H1 (cell line): ENCODE data around the gene MYH11. TPM values are rescaled to one million over a fixed set of nuclear protein-coding genes. Genes with fewer than 3 reads are reported as not detected.

ENCODE experiments used
- ASH2L ChIP-seq: fragments of 200-600, 300-600 bp; sonication (generic); IDR thresholded peaks from one replicate; pipeline ENCODE4 v1.7.1; 2017; ENCODE audit warnings: low read length
- BCL11A ChIP-seq, 2 experiments: IDR thresholded peaks; one replicate each; pipeline ENCODE4 v1.6.1; 2011; ENCODE audit warnings: low read depth in 2 of 2, low read length in 2 of 2, mild to moderate bottlenecking in 2 of 2
- CEBPB ChIP-seq: IDR thresholded peaks from 2 replicates; pipeline ENCODE4 v1.6.1; 2012; ENCODE audit warnings: low read depth, low read length
- EGR1 ChIP-seq: IDR thresholded peaks from 2 replicates; pipeline ENCODE4 v1.6.1; 2011; ENCODE audit warnings: low read depth, low read length, borderline replicate concordance
- EP300 ChIP-seq, 2 experiments: IDR thresholded peaks; 1 replicate in 1 of 2; 2 replicates in 1 of 2; pipeline ENCODE4 v1.6.1; 2011 to 2012; ENCODE audit warnings: low read depth in 2 of 2, low read length in 2 of 2, mild to moderate bottlenecking in 2 of 2, borderline replicate concordance in 1 of 2, inconsistent platforms in 1 of 2, moderate library complexity in 1 of 2
- FOSL1 ChIP-seq: IDR thresholded peaks from 2 replicates; pipeline ENCODE4 v1.6.1; 2011; ENCODE audit warnings: mild to moderate bottlenecking, low read depth, low read length, moderate library complexity; ENCODE audit not compliant: insufficient read depth
- GABPA ChIP-seq: IDR thresholded peaks from 2 replicates; pipeline ENCODE4 v1.6.1; 2011; ENCODE audit warnings: mild to moderate bottlenecking, low read length, moderate library complexity, borderline replicate concordance; ENCODE audit not compliant: insufficient read depth
- JUN ChIP-seq: IDR thresholded peaks from 2 replicates; pipeline ENCODE4 v1.6.1; 2011; ENCODE audit warnings: low read depth, mild to moderate bottlenecking, improper control_type of control experiment, low read length
- KDM4A ChIP-seq: IDR thresholded peaks from one replicate; pipeline ENCODE4 v1.7.1; 2012; ENCODE audit warnings: low read depth, mild to moderate bottlenecking, moderate library complexity, low read length, inconsistent platforms; ENCODE audit not compliant: severe bottlenecking
- POLR2A ChIP-seq, 2 experiments: IDR thresholded peaks; 1 replicate in 1 of 2; 2 replicates in 1 of 2; pipeline ENCODE4 v1.6.1; 2011; ENCODE audit warnings: low read depth in 2 of 2, low read length in 2 of 2, mild to moderate bottlenecking in 2 of 2; ENCODE audit errors: control extremely low read depth in 1 of 2
- POLR2AphosphoS5 ChIP-seq: IDR thresholded peaks from 2 replicates; pipeline ENCODE4 v1.6.1; 2011; ENCODE audit warnings: low read depth, low read length
- SIX5 ChIP-seq: IDR thresholded peaks from 2 replicates; pipeline ENCODE4 v1.6.1; 2011; ENCODE audit warnings: mild to moderate bottlenecking, low read depth, low read length
- SP1 ChIP-seq: IDR thresholded peaks from 2 replicates; pipeline ENCODE4 v1.6.1; 2011; ENCODE audit warnings: low read depth, low read length
- SP4 ChIP-seq: IDR thresholded peaks from 2 replicates; pipeline ENCODE4 v1.6.1; 2012; ENCODE audit warnings: low read length, inconsistent platforms
- SRF ChIP-seq: IDR thresholded peaks from 2 replicates; pipeline ENCODE4 v1.6.1; 2011; ENCODE audit warnings: mild to moderate bottlenecking, low read depth, low read length, moderate library complexity
- SUZ12 ChIP-seq: fragments of 200-600 bp; sonication (generic); IDR thresholded peaks from 2 replicates; pipeline ENCODE4 v1.6.1; 2012; ENCODE audit warnings: mild to moderate bottlenecking, inconsistent platforms, low read length, moderate library complexity, mixed read lengths
- TAF1 ChIP-seq: IDR thresholded peaks from 2 replicates; pipeline ENCODE4 v1.6.1; 2011; ENCODE audit warnings: mild to moderate bottlenecking, low read depth, low read length
- TAF7 ChIP-seq: optimal IDR thresholded peaks from 2 replicates; pipeline ENCODE3; 2011; ENCODE audit warnings: low read depth, mild to moderate bottlenecking, inconsistent platforms, low read length, moderate library complexity, borderline replicate concordance
- TEAD4 ChIP-seq: IDR thresholded peaks from 2 replicates; pipeline ENCODE4 v1.6.1; 2012; ENCODE audit warnings: low read depth, low read length, inconsistent platforms, mixed read lengths
- YY1 ChIP-seq: IDR thresholded peaks from 2 replicates; pipeline ENCODE4 v1.6.1; 2011; ENCODE audit warnings: low read depth, mild to moderate bottlenecking, low read length
- polyA plus RNA-seq, 7 experiments: library from polyadenylated mRNA; depleted of rRNA in 3 of 7; stranded (reverse) in 5 of 7; unstranded in 2 of 7; fragments of >200 nt in 5 of 7; fragments of 200-250 nt in 2 of 7; gene quantifications; 1 replicate in 5 of 7; 2 replicates in 1 of 7; 4 replicates in 1 of 7; pipeline versions ENCODE4 v1.2.1 to v1.2.3, GENCODE V29; 2011 to 2013; ENCODE audit warnings: missing spikeins in 2 of 7, mixed read lengths in 2 of 7
- total RNA-seq: library from RNA; stranded (reverse); fragmentation: NEBNext Ultra II Directional; extraction: Animal tissue kit (Norgen Biotek cat#: 25700); gene quantifications from 2 replicates; pipeline ENCODE4 v1.2.1, GENCODE V29; 2021
- TF ChIP-seq, protein P1 (sequence below): IDR thresholded peaks from 2 replicates; pipeline ENCODE4 v1.6.1; 2012; ENCODE audit warnings: low read length, inconsistent platforms
- TF ChIP-seq, protein P2 (sequence below): IDR thresholded peaks from 2 replicates; pipeline ENCODE4 v1.6.1; 2012; ENCODE audit warnings: inconsistent platforms
- TF ChIP-seq, protein P3 (sequence below): IDR thresholded peaks from 2 replicates; pipeline ENCODE4 v1.6.1; 2011; ENCODE audit warnings: low read depth, mild to moderate bottlenecking, low read length; ENCODE audit not compliant: insufficient read depth

MYH11 gene
- total and polyA plus RNA-seq, 2 of the 8 experiments (the other 6 are each of a cell fraction or from before 2014, with no cell fraction given), result 0.11 to 0.78 TPM

DNA sequence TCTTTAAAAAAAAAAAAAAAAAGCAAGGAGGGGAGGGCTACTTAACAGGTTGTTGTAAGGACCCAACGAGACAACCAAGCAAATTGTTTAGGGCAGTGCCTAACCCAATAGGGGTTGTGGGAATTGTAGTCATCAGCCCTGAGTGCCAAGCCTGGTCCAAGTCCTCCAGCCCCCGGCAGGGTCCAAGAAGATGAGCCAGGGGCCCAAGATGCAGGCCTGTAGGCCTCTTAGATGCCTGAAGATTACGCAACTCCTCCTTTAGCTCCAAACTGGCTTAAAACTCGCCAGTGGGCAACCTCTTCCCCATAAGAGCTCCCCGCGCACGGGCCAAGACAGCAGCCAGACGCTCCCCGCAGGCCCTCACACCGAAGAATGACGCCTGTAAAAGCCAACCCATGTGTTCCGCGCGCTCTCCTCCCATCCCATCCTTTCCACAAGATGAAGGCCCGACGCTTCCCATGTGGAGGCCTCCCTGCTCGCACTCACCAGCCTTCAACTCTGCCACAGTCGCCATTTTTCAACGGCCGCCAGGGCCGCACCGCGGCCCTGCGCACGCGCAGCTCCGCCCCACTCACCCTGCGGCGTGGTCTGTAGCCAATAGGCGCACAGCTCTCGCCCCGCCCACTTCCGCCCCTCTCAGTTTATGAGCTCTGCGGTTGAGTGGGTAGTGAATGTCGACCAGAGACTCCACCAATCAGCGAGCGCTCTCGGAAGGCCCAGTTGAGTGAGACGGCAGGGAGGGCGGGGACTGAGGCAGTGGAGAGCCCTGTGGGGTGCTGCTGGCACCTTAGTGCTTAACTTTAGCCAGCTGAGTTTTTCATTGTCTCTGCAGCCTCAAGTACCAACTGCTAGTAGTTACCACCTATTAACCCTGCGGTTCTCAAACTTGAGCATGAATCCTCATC is 31.5 kb upstream of the MYH11 start, which contains the start of gene CEP20 (continued):
- TF ChIP-seq, protein P1, sequence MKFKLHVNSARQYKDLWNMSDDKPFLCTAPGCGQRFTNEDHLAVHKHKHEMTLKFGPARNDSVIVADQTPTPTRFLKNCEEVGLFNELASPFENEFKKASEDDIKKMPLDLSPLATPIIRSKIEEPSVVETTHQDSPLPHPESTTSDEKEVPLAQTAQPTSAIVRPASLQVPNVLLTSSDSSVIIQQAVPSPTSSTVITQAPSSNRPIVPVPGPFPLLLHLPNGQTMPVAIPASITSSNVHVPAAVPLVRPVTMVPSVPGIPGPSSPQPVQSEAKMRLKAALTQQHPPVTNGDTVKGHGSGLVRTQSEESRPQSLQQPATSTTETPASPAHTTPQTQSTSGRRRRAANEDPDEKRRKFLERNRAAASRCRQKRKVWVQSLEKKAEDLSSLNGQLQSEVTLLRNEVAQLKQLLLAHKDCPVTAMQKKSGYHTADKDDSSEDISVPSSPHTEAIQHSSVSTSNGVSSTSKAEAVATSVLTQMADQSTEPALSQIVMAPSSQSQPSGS, result no peak
- no peak for TF ChIP-seq EP300 (IDR thresholded peaks at IDR 0.05; ENCODE audit: borderline replicate concordance in 1 of 2, low read depth in 2 of 2, low read length in 2 of 2)
- peak; percentile 97 for TF ChIP-seq SP4
- no peak for TF ChIP-seq ASH2L
- TF ChIP-seq POLR2AphosphoS5, result peak; percentile 70
- no peak for TF ChIP-seq EGR1
- peak; percentile 85 for TF ChIP-seq CEBPB
- TF ChIP-seq KDM4A, result peak; percentile 49
- TF ChIP-seq SIX5, result peak; percentile 0; the same call in 1 of the 2 replicates
- no peak for TF ChIP-seq SUZ12
- TF ChIP-seq, protein P2, sequence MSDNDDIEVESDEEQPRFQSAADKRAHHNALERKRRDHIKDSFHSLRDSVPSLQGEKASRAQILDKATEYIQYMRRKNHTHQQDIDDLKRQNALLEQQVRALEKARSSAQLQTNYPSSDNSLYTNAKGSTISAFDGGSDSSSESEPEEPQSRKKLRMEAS, result no peak
- TF ChIP-seq TEAD4, result no peak
- TF ChIP-seq GABPA, result no peak
- TF ChIP-seq BCL11A (IDR thresholded peaks at IDR 0.05; ENCODE audit: low read depth in 2 of 2, low read length in 2 of 2), result no peak
- peak; percentile 95 for TF ChIP-seq YY1
- no peak for TF ChIP-seq FOSL1
- TF ChIP-seq TAF1, result peak; percentile 95
- TF ChIP-seq SRF, result no peak
- peak; percentile 90 for TF ChIP-seq SP1
- no peak for TF ChIP-seq JUN
- TF ChIP-seq, protein P3, sequence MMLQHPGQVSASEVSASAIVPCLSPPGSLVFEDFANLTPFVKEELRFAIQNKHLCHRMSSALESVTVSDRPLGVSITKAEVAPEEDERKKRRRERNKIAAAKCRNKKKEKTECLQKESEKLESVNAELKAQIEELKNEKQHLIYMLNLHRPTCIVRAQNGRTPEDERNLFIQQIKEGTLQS, result 0 out of 2 replicates have a peak, but pooled peaks have one; percentile 28
- TF ChIP-seq TAF7, result peak; percentile 81
- peak in 1 of 2 experiments; percentile 87; a peak in 2 of 3 replicates for TF ChIP-seq POLR2A (IDR thresholded peaks at IDR 0.05; ENCODE audit: control extremely low read depth in 1 of 2, low read depth in 2 of 2, low read length in 2 of 2)
